ENCODE data around the gene L1TD1.
"Not testable (repeated sequence)": the region's sequence is repeated elsewhere in the genome, so short reads cannot be mapped to it uniquely, and the experiment has no call there.

L1TD1 gene

DNA sequence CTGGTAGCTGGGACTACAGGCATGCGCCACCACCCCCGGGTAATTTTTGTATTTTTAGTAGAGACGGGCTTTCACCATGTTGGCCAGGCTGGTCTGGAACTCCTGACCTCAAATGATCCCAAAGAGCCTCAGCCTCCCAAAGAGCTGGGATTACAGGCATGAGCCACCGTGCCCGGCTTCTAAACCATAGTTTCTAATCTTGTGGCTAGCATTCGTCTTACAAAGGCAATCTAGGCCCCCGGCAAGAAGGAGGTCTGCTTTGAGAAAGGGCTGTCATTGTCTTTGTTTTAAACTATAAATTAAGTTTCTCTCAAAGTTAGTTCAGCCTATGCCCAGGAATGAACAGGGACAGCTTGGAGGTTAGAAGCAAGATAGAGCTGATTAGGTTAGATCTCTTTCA is 10.3 kb upstream of the L1TD1 start:
- Mint-ChIP-seq H3K4me1 (peaks cover 25% of the 10 kb centered on the region), H3K27me3 (ENCODE audit: low read depth, poor library complexity) (no peaks in the 10 kb centered on the region), H3K36me3 (ENCODE audit: low read depth) (no peaks in the 10 kb centered on the region), H3K9me3 (no peaks in the 10 kb centered on the region), H3K27ac (no peak overlapping the region), H3K4me3 (no peak overlapping the region)
- TF ChIP-seq, protein P1, sequence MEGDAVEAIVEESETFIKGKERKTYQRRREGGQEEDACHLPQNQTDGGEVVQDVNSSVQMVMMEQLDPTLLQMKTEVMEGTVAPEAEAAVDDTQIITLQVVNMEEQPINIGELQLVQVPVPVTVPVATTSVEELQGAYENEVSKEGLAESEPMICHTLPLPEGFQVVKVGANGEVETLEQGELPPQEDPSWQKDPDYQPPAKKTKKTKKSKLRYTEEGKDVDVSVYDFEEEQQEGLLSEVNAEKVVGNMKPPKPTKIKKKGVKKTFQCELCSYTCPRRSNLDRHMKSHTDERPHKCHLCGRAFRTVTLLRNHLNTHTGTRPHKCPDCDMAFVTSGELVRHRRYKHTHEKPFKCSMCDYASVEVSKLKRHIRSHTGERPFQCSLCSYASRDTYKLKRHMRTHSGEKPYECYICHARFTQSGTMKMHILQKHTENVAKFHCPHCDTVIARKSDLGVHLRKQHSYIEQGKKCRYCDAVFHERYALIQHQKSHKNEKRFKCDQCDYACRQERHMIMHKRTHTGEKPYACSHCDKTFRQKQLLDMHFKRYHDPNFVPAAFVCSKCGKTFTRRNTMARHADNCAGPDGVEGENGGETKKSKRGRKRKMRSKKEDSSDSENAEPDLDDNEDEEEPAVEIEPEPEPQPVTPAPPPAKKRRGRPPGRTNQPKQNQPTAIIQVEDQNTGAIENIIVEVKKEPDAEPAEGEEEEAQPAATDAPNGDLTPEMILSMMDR (IDR thresholded peaks at IDR 0.05): no peak
- DNase-seq: no peak

DNA sequence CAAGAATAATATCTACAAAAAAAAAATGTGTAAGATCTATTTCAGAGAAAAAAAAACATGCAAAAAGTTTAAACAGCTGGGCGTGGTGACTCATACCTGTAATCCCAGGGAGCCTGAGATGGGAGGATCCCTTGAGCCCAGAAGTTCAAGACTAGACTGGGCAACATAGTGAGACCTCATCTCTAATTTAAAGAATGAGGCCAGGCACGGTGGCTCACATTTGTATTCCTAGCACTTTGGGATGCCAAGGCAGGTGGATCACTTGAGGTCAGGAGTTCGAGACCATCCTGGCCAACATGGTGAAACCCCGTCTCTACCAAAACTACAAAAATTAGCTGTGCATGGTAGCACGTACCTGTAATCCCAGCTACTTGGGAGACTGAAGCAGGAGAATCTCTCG is 9.4 kb upstream of the L1TD1 start:
- not testable (repeated sequence) for H3K36me3 Mint-ChIP-seq (ENCODE audit: low read depth); DNase-seq; H3K27ac Mint-ChIP-seq; H3K27me3 Mint-ChIP-seq (ENCODE audit: low read depth, poor library complexity); H3K4me3 Mint-ChIP-seq; H3K9me3 Mint-ChIP-seq
- H3K4me1 Mint-ChIP-seq: peaks cover 25% of the 10 kb centered on the region

DNA sequence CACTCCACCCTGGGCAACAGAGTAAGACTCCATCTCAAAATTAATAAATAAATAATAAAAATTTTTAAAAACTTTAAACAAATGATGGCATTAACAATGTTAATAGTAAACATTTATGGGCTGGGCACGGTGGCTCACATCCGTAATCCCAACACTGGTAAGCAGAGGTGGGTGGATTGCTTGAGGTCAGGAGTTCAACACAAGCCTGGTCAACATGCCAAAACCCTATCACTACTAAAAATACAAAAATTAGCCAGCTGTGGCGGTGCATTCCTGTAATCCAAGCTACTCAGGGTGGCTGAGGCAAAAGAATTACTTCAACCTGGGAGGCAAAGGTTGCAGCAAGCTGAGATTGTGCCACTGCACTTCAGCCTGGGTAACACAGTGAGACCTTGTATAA is 9.0 kb upstream of the L1TD1 start:
- Mint-ChIP-seq H3K36me3 (ENCODE audit: low read depth) (no peaks in the 10 kb centered on the region), H3K4me1 (peaks cover 25% of the 10 kb centered on the region), H3K27ac (no peak overlapping the region), H3K27me3 (ENCODE audit: low read depth, poor library complexity) (no peaks in the 10 kb centered on the region), H3K4me3 (no peak overlapping the region), H3K9me3 (no peaks in the 10 kb centered on the region)
- TF ChIP-seq, protein P1 (IDR thresholded peaks at IDR 0.05): no peak
- DNase-seq: no peak

DNA sequence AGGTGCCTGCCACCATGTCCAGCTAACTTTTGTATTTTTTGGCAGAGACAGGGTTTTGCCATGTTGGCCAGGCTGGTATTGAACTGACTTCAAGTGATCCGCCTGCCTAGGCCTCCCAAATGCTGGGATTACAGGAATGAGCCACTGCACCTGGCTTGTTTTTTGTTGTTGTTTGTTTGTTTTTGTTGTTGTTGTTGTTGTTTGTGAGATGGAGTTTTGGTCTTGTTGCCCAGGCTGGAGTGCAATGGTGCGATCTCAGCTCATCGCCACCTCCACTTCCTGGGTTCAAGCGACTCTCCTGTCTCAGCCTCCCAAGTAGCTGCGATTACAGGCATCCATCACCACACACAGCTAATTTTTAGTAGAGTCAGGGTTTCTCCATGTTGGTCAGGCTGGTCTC is 7.1 kb upstream of the L1TD1 start:
- peaks cover 14% of the 10 kb centered on the region for H3K4me1 Mint-ChIP-seq
- H3K27me3 Mint-ChIP-seq (ENCODE audit: low read depth, poor library complexity): peaks cover under 1% of the 10 kb centered on the region
- no peaks in the 10 kb centered on the region for H3K36me3 Mint-ChIP-seq (ENCODE audit: low read depth)
- DNase-seq: no peak
- H3K4me3 Mint-ChIP-seq: no peak overlapping the region
- no peaks in the 10 kb centered on the region for H3K9me3 Mint-ChIP-seq
- TF ChIP-seq, protein P1 (IDR thresholded peaks at IDR 0.05): no peak
- H3K27ac Mint-ChIP-seq: no peak overlapping the region

DNA sequence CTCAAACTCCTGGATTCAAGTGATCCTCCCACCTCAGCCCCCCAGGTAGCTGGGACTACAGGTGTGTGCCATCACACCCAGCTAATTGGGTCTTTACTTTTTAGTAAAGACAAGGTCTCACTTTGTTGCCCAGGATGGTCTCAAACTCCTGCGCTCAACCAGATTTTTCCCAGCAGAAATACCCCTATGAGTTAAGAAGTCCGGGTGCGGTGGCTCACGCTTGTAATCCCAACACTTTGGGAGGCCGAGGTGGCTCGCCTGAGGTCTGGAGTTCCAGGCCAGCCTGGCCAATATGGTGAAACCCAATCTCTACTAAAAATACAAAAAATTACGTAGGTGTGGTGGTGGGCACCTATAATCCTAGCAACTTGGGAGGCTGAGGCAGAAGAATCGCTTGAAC is 6.5 kb upstream of the L1TD1 start:
- TF ChIP-seq, protein P1 (IDR thresholded peaks at IDR 0.05): no peak
- no peaks in the 10 kb centered on the region for H3K36me3 Mint-ChIP-seq (ENCODE audit: low read depth)
- H3K27me3 Mint-ChIP-seq (ENCODE audit: low read depth, poor library complexity): peaks cover 4% of the 10 kb centered on the region
- no peak overlapping the region for H3K27ac Mint-ChIP-seq
- H3K4me1 Mint-ChIP-seq: peaks cover 13% of the 10 kb centered on the region
- no peak for DNase-seq
- no peaks in the 10 kb centered on the region for H3K9me3 Mint-ChIP-seq
- no peak overlapping the region for H3K4me3 Mint-ChIP-seq

DNA sequence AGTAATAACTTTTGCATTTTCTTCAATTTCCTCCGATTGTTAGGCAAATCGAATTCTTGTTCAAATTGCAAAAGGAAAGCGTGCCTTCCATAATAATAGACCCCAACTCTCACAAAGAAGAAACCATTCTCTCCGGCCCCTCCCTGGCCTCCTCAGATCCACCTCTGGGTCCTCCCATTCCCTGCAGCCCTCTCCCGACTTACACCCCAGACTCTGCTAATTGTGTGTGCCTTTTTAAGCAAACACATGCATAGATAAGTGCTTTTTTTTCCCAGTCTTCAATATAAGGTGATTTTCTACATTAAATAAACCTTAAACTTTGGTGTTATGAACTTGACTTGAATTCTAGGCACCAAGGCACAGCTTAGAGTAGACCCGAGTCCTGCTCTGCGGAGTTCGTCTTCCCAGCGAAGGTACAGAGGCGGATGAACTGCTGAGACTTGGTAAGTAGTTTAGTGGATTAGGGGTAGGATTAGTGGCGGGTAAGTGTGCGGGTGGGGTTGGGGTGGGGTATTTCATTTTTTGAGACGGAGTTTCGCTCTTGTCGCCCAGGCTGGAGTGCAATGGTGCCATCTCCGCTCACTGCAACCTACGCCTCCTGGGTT is 1.5 kb downstream of the L1TD1 start:
- Mint-ChIP-seq H3K36me3 (ENCODE audit: low read depth) (no peaks in the 10 kb centered on the region), H3K27ac (no peak overlapping the region), H3K9me3 (peaks cover 20% of the 10 kb centered on the region), H3K4me1 (peaks cover 33% of the 10 kb centered on the region), H3K27me3 (ENCODE audit: low read depth, poor library complexity) (peaks cover 65% of the 10 kb centered on the region), H3K4me3 (peak overlapping the region; percentile 80)
- TF ChIP-seq, protein P1 (IDR thresholded peaks at IDR 0.05): no peak
- no peak for DNase-seq

Data from nephron progenitor cell (in vitro differentiated cells).